ENCODE measurements around the gene FGFRL1.
A peak's percentile ranks its signal among the peaks of the same experiment; 100 is the strongest.

Gene FGFRL1

GRCh38 chr4:1023895-1024740 is 12.7 kb downstream of the FGFRL1 start:
- TF ChIP-seq, protein P1, sequence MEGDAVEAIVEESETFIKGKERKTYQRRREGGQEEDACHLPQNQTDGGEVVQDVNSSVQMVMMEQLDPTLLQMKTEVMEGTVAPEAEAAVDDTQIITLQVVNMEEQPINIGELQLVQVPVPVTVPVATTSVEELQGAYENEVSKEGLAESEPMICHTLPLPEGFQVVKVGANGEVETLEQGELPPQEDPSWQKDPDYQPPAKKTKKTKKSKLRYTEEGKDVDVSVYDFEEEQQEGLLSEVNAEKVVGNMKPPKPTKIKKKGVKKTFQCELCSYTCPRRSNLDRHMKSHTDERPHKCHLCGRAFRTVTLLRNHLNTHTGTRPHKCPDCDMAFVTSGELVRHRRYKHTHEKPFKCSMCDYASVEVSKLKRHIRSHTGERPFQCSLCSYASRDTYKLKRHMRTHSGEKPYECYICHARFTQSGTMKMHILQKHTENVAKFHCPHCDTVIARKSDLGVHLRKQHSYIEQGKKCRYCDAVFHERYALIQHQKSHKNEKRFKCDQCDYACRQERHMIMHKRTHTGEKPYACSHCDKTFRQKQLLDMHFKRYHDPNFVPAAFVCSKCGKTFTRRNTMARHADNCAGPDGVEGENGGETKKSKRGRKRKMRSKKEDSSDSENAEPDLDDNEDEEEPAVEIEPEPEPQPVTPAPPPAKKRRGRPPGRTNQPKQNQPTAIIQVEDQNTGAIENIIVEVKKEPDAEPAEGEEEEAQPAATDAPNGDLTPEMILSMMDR (IDR thresholded peaks at IDR 0.05; ENCODE audit: insufficient read depth, low read depth, low read length, missing control alignments): no peak
- no peak overlapping the region for H3K4me3 ChIP-seq (ENCODE audit: low read depth, low read length)
- no peak for DNase-seq (ENCODE audit: low read depth)

GRCh38 chr4:1024882-1025545 is 13.6 kb downstream of the FGFRL1 start:
- DNase-seq (ENCODE audit: low read depth): no peak

GRCh38 chr4:1026115-1026514 is 14.7 kb downstream of the FGFRL1 start:
- H3K4me3 ChIP-seq (ENCODE audit: low read depth, low read length): no peak overlapping the region
- TF ChIP-seq, protein P1 (IDR thresholded peaks at IDR 0.05; ENCODE audit: insufficient read depth, low read depth, low read length, missing control alignments): no peak
- peak; percentile 61 for DNase-seq (ENCODE audit: low read depth)

More at GRCh38 chr4:1024882-1025545, 13.6 kb downstream of the FGFRL1 start:
- no peak overlapping the region for H3K4me3 ChIP-seq (ENCODE audit: low read depth, low read length)
- TF ChIP-seq, protein P1 (IDR thresholded peaks at IDR 0.05; ENCODE audit: insufficient read depth, low read depth, low read length, missing control alignments): no peak

DNA sequence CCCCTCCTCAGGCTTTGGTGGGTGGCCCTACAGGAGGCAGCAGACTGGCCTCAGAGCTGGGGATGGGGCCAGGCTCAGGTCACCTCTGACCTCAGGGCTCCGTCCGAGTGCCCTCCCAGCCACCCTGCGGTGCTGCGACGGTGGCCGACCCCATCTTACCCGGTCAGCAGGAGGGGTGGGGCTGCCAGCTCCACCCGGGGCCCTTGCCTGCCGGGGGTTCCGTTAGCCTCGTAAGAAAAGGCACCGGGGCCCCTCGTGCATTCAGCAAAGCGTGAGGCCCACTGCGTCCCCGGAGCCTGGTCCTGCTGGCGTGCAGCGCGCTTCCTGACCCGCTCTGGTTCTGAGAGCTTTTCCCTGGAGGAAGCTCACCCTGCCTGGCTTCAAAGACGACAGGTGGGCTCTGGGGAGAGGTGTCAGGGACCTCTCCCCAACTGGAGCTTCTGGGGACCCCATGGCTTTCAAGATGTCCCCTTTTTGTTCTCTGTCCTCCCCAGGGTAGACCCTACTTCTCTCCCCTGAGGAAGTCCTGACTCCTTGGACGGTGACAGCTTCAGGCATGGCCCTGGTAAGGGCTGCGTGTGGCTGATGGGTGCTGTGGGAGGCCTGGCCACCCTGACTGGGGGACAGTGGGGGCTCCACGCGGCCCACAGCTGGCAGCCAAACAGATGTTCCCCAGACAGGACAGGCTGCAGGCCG is 15.9 kb downstream of the FGFRL1 start:
- no peak for DNase-seq (ENCODE audit: low read depth)
- TF ChIP-seq, protein P1 (IDR thresholded peaks at IDR 0.05; ENCODE audit: insufficient read depth, low read depth, low read length, missing control alignments): no peak

GRCh38 chr4:1027915-1028238 is 16.5 kb downstream of the FGFRL1 start:
- no peak for DNase-seq (ENCODE audit: low read depth)
- TF ChIP-seq, protein P1 (IDR thresholded peaks at IDR 0.05; ENCODE audit: insufficient read depth, low read depth, low read length, missing control alignments): no peak
- no peak overlapping the region for H3K4me3 ChIP-seq (ENCODE audit: low read depth, low read length)

More for the DNA sequence above, 15.9 kb downstream of the FGFRL1 start:
- H3K4me3 ChIP-seq (ENCODE audit: low read depth, low read length): no peak overlapping the region

DNA sequence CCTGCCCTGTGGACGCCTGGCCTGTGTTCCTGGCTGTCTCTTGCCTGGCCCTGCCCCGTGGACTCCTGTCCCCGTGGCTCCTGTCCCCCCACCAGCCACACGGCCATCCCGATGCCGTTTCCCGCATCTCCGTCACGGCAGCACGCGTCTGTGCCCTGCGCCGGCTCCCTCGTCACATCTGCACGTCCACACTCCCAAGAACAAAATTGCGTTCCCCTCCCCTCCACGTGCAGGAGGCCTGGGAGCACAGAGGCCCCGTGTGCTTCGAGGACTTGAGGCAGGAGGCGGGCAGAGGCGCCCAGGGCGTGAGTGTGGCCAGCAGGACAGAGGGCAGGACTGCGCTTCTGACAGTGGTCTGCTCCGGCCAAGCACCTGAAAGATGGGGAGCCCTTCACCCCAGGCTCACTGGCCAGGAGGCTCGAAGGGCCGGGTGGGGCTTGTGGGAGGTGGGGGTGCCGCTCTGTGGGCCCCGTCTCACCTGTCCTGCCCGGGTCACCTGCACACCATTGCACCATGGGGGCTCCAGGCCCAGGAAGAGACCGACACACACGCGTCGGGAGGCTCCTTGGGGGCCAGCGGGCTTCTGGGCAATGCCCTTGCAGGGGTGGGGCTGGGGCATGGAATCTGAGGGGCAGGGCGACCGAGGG is 17.3 kb downstream of the FGFRL1 start:
- no peak for DNase-seq (ENCODE audit: low read depth)
- TF ChIP-seq, protein P1 (IDR thresholded peaks at IDR 0.05; ENCODE audit: insufficient read depth, low read depth, low read length, missing control alignments): no peak
- H3K4me3 ChIP-seq (ENCODE audit: low read depth, low read length): no peak overlapping the region

Measured in GM12865 (cell line).